Measurements from ENCODE around the gene CGB3.

Gene CGB3

GRCh38 chr19:48993175-48994034, 30.7 kb downstream of the CGB3 start, which contains the start of the genes GYS1 and RUVBL2 (continued):
- TF ChIP-seq ZNF639 (tag by site-specific recombination; IDR thresholded peaks at IDR 0.05) (no peak), HOXD13 (CRISPR knock-in tag; IDR thresholded peaks at IDR 0.05; ENCODE audit: borderline replicate concordance) (no peak), ZNF23 (tag by site-specific recombination; IDR thresholded peaks at IDR 0.05; ENCODE audit: borderline replicate concordance) (no peak), ZNF433 (tag by site-specific recombination; IDR thresholded peaks at IDR 0.05; ENCODE audit: low read depth) (no peak), ZNF785 (tag by site-specific recombination; IDR thresholded peaks at IDR 0.05) (peak; percentile 75; the same call in 1 of the 2 replicates), GLIS2 (tag by site-specific recombination; IDR thresholded peaks at IDR 0.05) (peak; percentile 68; the same call in 1 of the 2 replicates), ZNF426 (tag by site-specific recombination; IDR thresholded peaks at IDR 0.05) (no peak), ZNF747 (tag by site-specific recombination; IDR thresholded peaks at IDR 0.05) (no peak), ZFHX2 (tag by site-specific recombination; conservative IDR thresholded peaks at IDR 0.05) (peak; percentile 84), KLF9 (tag by site-specific recombination; IDR thresholded peaks at IDR 0.05; ENCODE audit: low read depth) (peak; percentile 83), ZBTB6 (tag by site-specific recombination; IDR thresholded peaks at IDR 0.05) (no peak), ZNF133 (tag by site-specific recombination; IDR thresholded peaks at IDR 0.05) (no peak), YY1 (tag by site-specific recombination; IDR thresholded peaks at IDR 0.05) (no peak; the same call in 1 of the 2 replicates), ZNF112 (tag by site-specific recombination; IDR thresholded peaks at IDR 0.05) (no peak), KLF1 (tag by site-specific recombination; IDR thresholded peaks at IDR 0.05) (peak; percentile 69), ATF2 (tag by site-specific recombination; IDR thresholded peaks at IDR 0.05; ENCODE audit: low read depth) (no peak), GLI2 (tag by site-specific recombination; IDR thresholded peaks at IDR 0.05; ENCODE audit: borderline replicate concordance, low read depth) (no peak), ZNF335 (tag by site-specific recombination; conservative IDR thresholded peaks at IDR 0.05) (peak; percentile 49; the same call in 1 of the 2 replicates), ZNF626 (tag by site-specific recombination; IDR thresholded peaks at IDR 0.05) (no peak), HIC1 (tag by site-specific recombination; IDR thresholded peaks at IDR 0.05) (no peak), ZNF830 (tag by site-specific recombination; IDR thresholded peaks at IDR 0.05; ENCODE audit: low read depth) (no peak), ZEB2 (tag by site-specific recombination; IDR thresholded peaks at IDR 0.05) (peak; percentile 37; the same call in 1 of the 2 replicates), ZNF510 (tag by site-specific recombination; IDR thresholded peaks at IDR 0.05; ENCODE audit: insufficient replicate concordance) (no peak), ZNF391 (tag by site-specific recombination; IDR thresholded peaks at IDR 0.05; ENCODE audit: borderline replicate concordance, low read depth) (0 out of 2 replicates have a peak, but pooled peaks have one; percentile 9), ZNF366 (tag by site-specific recombination; conservative IDR thresholded peaks at IDR 0.05) (peak; percentile 100), ZSCAN5A (tag by site-specific recombination; IDR thresholded peaks at IDR 0.05) (no peak), ZNF514 (tag by site-specific recombination; IDR thresholded peaks at IDR 0.05) (no peak), ZNF211 (tag by site-specific recombination; IDR thresholded peaks at IDR 0.05; ENCODE audit: low read depth) (no peak), ZNF596 (tag by site-specific recombination; IDR thresholded peaks at IDR 0.05) (no peak), ZNF239 (tag by site-specific recombination; IDR thresholded peaks at IDR 0.05) (no peak), ZNF341 (tag by site-specific recombination; IDR thresholded peaks at IDR 0.05; ENCODE audit: low read depth) (peak; percentile 64), ZNF664 (tag by site-specific recombination; IDR thresholded peaks at IDR 0.05) (no peak), EGR2 (tag by site-specific recombination; IDR thresholded peaks at IDR 0.05; ENCODE audit: low read depth) (peak; percentile 69)

All from HEK293 (cell line).